Loucy (cell line): Measurements from ENCODE around the gene BRWD1.
"Not testable (repeated sequence)": the region's sequence is repeated elsewhere in the genome, so short reads cannot be mapped to it uniquely, and the experiment has no call there.

Source experiments
- H2AFZ ChIP-seq: fragments of 200-600 bp; sonication (generic); 2 replicates; pipeline ENCODE4 v1.6.0; 2016; ENCODE audit warnings: antibody characterized with exemption, mild to moderate bottlenecking, low read length, moderate library complexity
- H3F3A ChIP-seq: fragments of 200-600 bp; 2 replicates; pipeline ENCODE4 v1.6.0; 2016; ENCODE audit warnings: antibody characterized with exemption, low read depth, mild to moderate bottlenecking
- H3K27me3 ChIP-seq: fragments of 200-600 bp; sonication (generic); 2 replicates; pipeline ENCODE4 v1.6.1; 2014; ENCODE audit warnings: low read length, mild to moderate bottlenecking; ENCODE audit not compliant: insufficient read depth, poor library complexity, severe bottlenecking
- H3K36me3 ChIP-seq: fragments of 200-600 bp; sonication (generic); 2 replicates; pipeline ENCODE4 v1.6.1; 2016; ENCODE audit warnings: low read length; ENCODE audit not compliant: insufficient read depth
- H3K4me1 ChIP-seq: fragments of 200-600 bp; sonication (generic); 2 replicates; pipeline ENCODE4 v1.5.1; 2014; ENCODE audit warnings: low read length, mild to moderate bottlenecking; ENCODE audit not compliant: insufficient read depth, poor library complexity, severe bottlenecking
- H3K4me2 ChIP-seq: fragments of 200-600 bp; sonication (generic); 2 replicates; pipeline ENCODE4 v1.6.0; 2014; ENCODE audit warnings: antibody characterized with exemption, low read length, low read depth, mild to moderate bottlenecking; ENCODE audit not compliant: poor library complexity, severe bottlenecking
- H3K4me3 ChIP-seq: fragments of 200-600 bp; sonication (generic); 2 replicates; pipeline ENCODE4 v1.5.1; 2014; ENCODE audit warnings: low read length, mild to moderate bottlenecking, mixed read lengths; ENCODE audit not compliant: poor library complexity, severe bottlenecking
- H3K79me2 ChIP-seq: fragments of 200-600 bp; sonication (generic); 2 replicates; pipeline ENCODE4 v1.6.1; 2014; ENCODE audit warnings: low read length; ENCODE audit not compliant: insufficient read depth
- H3K9ac ChIP-seq: fragments of 200-600 bp; sonication (generic); 2 replicates; pipeline ENCODE4 v1.6.0; 2014; ENCODE audit warnings: mild to moderate bottlenecking, low read depth, low read length, moderate library complexity; ENCODE audit not compliant: poor library complexity, severe bottlenecking
- H3K9me2 ChIP-seq: fragments of 200-600 bp; sonication (generic); replicated peaks from 2 replicates; pipeline ENCODE4 v1.6.1; 2016; ENCODE audit warnings: low read depth, low read length, mixed read lengths
- H3K9me3 ChIP-seq: fragments of 200-600 bp; sonication (generic); 2 replicates; pipeline ENCODE4 v1.6.1; 2014; ENCODE audit warnings: mild to moderate bottlenecking, antibody characterized with exemption, low read length, low read depth; ENCODE audit not compliant: insufficient read depth
- H4K20me1 ChIP-seq: fragments of 200-600 bp; sonication (generic); 2 replicates; pipeline ENCODE4 v1.6.0; 2014; ENCODE audit warnings: antibody characterized with exemption, low read length, mild to moderate bottlenecking; ENCODE audit not compliant: insufficient read depth, poor library complexity, severe bottlenecking
- EZH2phosphoT487 ChIP-seq: fragments of 200-600 bp; IDR thresholded peaks from 2 replicates; pipeline ENCODE4 v1.6.1; 2018; ENCODE audit warnings: antibody characterized with exemption, mild to moderate bottlenecking, moderate library complexity, borderline replicate concordance
- TF ChIP-seq, protein P1 (sequence below): fragments of 200-600 bp; sonication (generic); conservative IDR thresholded peaks from 2 replicates; pipeline ENCODE4 v1.5.1; 2014; ENCODE audit warnings: mild to moderate bottlenecking, antibody characterized with exemption, low read length

BRWD1 gene

DNA sequence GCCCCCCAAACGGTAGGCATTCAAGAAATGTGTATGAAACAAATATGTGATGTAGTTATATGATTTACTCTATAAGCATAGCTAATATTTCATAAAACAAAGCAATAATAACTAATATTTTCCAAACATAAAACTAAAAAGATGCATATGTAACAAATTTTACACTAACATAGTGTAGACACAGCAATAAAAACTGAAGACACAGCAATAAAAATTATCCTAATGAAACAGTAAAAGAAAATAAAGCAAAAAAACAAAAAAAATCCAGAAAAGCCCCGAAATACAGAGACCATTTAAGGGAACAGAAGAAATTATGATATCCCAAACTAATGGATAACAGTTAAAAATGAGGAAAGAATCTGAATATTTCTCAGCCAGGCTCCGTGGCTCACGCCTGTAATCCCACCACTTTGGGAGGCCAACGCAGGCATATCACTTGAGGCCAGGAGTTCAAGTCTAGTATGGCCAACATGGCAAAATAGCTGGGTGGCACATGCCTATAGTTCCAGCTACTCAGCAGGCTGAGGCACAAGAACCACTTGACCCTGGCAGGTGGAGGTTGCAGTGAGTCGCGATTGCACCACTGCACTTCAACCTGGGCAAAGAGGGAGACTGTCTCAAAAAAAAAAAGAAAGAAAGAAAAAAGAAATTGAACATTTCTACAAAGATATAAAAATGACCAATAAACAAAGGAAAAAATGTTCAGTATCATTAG is 92.0 kb downstream of the BRWD1 start:
- Histone ChIP-seq H3K4me2 (no peak overlapping the region), H3K79me2 (no peaks in the 10 kb centered on the region), H3K4me1 (no peaks in the 10 kb centered on the region), H4K20me1 (no peaks in the 10 kb centered on the region), H3F3A (no peaks in the 10 kb centered on the region), H3K4me3 (no peak overlapping the region), H3K9me2 (no peaks in the 10 kb centered on the region), H3K9me3 (no peaks in the 10 kb centered on the region), H3K9ac (no peak overlapping the region), H3K27me3 (no peaks in the 10 kb centered on the region), H2AFZ (no peak overlapping the region), H3K36me3 (peaks cover 65% of the 10 kb centered on the region)
- TF ChIP-seq, protein P1, sequence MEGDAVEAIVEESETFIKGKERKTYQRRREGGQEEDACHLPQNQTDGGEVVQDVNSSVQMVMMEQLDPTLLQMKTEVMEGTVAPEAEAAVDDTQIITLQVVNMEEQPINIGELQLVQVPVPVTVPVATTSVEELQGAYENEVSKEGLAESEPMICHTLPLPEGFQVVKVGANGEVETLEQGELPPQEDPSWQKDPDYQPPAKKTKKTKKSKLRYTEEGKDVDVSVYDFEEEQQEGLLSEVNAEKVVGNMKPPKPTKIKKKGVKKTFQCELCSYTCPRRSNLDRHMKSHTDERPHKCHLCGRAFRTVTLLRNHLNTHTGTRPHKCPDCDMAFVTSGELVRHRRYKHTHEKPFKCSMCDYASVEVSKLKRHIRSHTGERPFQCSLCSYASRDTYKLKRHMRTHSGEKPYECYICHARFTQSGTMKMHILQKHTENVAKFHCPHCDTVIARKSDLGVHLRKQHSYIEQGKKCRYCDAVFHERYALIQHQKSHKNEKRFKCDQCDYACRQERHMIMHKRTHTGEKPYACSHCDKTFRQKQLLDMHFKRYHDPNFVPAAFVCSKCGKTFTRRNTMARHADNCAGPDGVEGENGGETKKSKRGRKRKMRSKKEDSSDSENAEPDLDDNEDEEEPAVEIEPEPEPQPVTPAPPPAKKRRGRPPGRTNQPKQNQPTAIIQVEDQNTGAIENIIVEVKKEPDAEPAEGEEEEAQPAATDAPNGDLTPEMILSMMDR: no peak
- no peak for TF ChIP-seq EZH2phosphoT487

DNA sequence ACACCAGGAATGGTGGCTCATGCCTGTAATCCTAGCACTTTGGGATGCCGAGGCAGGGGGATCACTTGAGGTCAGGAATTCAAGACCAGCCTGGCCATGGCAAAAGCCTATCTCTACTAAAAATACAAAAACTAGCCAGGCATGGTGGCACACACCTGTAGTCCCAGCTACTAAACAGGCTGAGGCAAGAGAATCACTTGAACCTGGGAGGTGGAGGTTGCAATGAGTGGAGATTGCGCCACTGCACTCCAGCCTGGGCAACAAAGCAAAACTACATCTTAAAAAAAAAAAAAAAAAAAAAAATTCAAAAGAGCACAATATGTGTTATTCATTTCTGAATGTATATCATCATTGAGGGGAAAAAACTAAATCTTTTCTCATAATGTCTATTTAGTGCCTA is 92.6 kb downstream of the BRWD1 start:
- H3K9me3 ChIP-seq, H3K4me1 ChIP-seq, H3K79me2 ChIP-seq, H3K27me3 ChIP-seq, H3K4me3 ChIP-seq, H3F3A ChIP-seq, H2AFZ ChIP-seq, H3K9ac ChIP-seq, H3K4me2 ChIP-seq, H4K20me1 ChIP-seq, H3K9me2 ChIP-seq: not testable (repeated sequence)
- peaks cover 61% of the 10 kb centered on the region for H3K36me3 ChIP-seq

DNA sequence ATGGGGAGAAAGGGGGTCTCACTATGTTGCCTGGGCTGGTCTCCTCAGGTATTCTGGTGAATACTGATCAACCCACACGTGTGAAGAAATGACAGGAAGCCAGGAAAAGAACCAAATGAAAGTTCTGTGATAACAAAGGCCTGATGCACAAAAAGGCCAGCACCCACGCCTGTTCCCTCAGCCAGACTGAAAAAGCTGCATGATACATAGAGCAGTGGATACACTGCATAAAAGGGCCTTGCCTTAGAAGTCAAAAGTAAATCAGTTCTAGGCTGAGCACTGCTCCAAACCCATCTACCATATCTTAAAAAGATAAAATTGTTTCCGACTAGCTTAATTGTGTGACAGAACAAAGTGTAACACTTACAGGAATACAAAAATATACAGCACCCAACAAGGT is 93.3 kb downstream of the BRWD1 start:
- no peaks in the 10 kb centered on the region for H4K20me1 ChIP-seq
- H3K9me2 ChIP-seq: no peaks in the 10 kb centered on the region
- H3K9ac ChIP-seq: no peak overlapping the region
- H3K79me2 ChIP-seq: no peaks in the 10 kb centered on the region
- no peaks in the 10 kb centered on the region for H3F3A ChIP-seq
- no peak for TF ChIP-seq EZH2phosphoT487
- TF ChIP-seq, protein P1: no peak
- H2AFZ ChIP-seq: no peak overlapping the region
- H3K9me3 ChIP-seq: no peaks in the 10 kb centered on the region
- H3K4me1 ChIP-seq: no peaks in the 10 kb centered on the region
- H3K27me3 ChIP-seq: no peaks in the 10 kb centered on the region
- peaks cover 64% of the 10 kb centered on the region; the same call in 1 of the 2 replicates for H3K36me3 ChIP-seq
- H3K4me2 ChIP-seq: no peak overlapping the region
- H3K4me3 ChIP-seq: no peak overlapping the region

DNA sequence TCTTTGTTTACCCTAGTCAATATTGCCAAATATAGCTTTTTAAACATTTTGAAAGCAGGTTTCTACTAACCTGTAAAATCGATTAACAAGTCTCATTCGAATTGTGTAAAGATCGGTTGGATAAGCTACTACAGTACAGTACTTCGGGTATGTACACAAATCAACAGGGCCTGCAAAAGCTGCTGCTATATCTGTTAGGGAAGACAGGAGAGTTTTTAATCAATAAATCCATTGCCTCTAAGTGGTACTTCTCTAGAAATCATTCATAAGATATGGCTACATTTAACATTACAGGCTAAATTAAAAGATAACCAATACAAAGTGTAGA is 95.4 kb downstream of the BRWD1 start:
- no peak overlapping the region for H3K4me2 ChIP-seq

More for the DNA sequence above, 95.4 kb downstream of the BRWD1 start:
- Histone ChIP-seq H3K36me3 (peaks cover 55% of the 10 kb centered on the region), H3K4me3 (no peak overlapping the region), H3K79me2 (no peaks in the 10 kb centered on the region), H3K4me1 (no peaks in the 10 kb centered on the region), H3F3A (no peaks in the 10 kb centered on the region), H3K9me2 (no peaks in the 10 kb centered on the region), H4K20me1 (no peaks in the 10 kb centered on the region), H2AFZ (no peak overlapping the region), H3K9ac (no peak overlapping the region), H3K27me3 (no peaks in the 10 kb centered on the region), H3K9me3 (no peaks in the 10 kb centered on the region)
- TF ChIP-seq, protein P1: no peak
- TF ChIP-seq EZH2phosphoT487: no peak
